ENCODE measurements around the gene GRIK4. TPM values are rescaled to one million over a fixed set of nuclear protein-coding genes. Genes with fewer than 3 reads are reported as not detected.

GRIK4 gene
- polyA plus RNA-seq, 1 of the 3 experiments (the other 2 are of a cell fraction): 0.03 TPM

- 55% methylated on average over 13 of the region's 15 CpGs for WGBS (ENCODE audit: low lambda C conversion rate)
- DNase-seq: peak; percentile 65
- H2AFZ ChIP-seq (ENCODE audit: low read depth): no peak overlapping the region
- H3K9me3 ChIP-seq: no peaks in the 10 kb centered on the region
- H3K79me2 ChIP-seq (ENCODE audit: insufficient read depth): no peaks in the 10 kb centered on the region
- no peak overlapping the region for H3K4me2 ChIP-seq
- CTCF ChIA-PET: interaction anchor here (0.6 to 1.8 kb wide), 6 partner anchors 9 to 560 kb away, joined by 3 to 7 read pairs (median 6); partner anchors contain the start of gene GRIK4
- H3K27me3 ChIP-seq (ENCODE audit: insufficient read depth): no peaks in the 10 kb centered on the region
- no peaks in the 10 kb centered on the region for H3K36me3 ChIP-seq (replicated peaks in 1 of 2; ENCODE audit: control insufficient read depth in 1 of 2, insufficient read depth in 2 of 2, low read length in 1 of 2)
- peaks cover 0 to 20% of the 10 kb centered on the region in 2 experiments; a peak in 2 of 4 replicates for H3K4me1 ChIP-seq (ENCODE audit: control insufficient read depth in 1 of 2, insufficient read depth in 2 of 2, low read depth in 1 of 2, low read length in 1 of 2)
- POLR2A ChIA-PET: no interaction called here
- H3K9ac ChIP-seq: no peak overlapping the region
- H3F3A ChIP-seq (replicated peaks; ENCODE audit: insufficient read depth): no peaks in the 10 kb centered on the region
- H3K4me3 ChIP-seq (ENCODE audit: low read depth in 2 of 2, low read length in 1 of 2): no peak overlapping the region
- H3K9me2 ChIP-seq: no peaks in the 10 kb centered on the region
- TF ChIP-seq GATA2 (CRISPR knock-in tag; IDR thresholded peaks at IDR 0.05): peak; percentile 70; the same call in 1 of the 2 replicates
- no peak for TF ChIP-seq TAF1 (IDR thresholded peaks at IDR 0.05; ENCODE audit: borderline replicate concordance, low read depth, low read length)
- TF ChIP-seq RAD21 (IDR thresholded peaks at IDR 0.05; ENCODE audit: low read length): no peak
- H3K27ac ChIP-seq (ENCODE audit: low read depth in 2 of 2, low read length in 1 of 2): no peak overlapping the region; a peak in 1 of 4 replicates
- no peaks in the 10 kb centered on the region for H4K20me1 ChIP-seq (ENCODE audit: insufficient read depth)
These were observed 122.3 kb downstream of the GRIK4 start for GRCh38 chr11:120633616-120634393.

GRCh38 chr11:120634706-120635105 lies 123.2 kb downstream of the GRIK4 start:
- Histone ChIP-seq H3K4me2 (no peak overlapping the region), H3F3A (replicated peaks; ENCODE audit: insufficient read depth) (no peaks in the 10 kb centered on the region), H3K9ac (no peak overlapping the region), H3K9me3 (no peaks in the 10 kb centered on the region), H3K27me3 (ENCODE audit: insufficient read depth) (no peaks in the 10 kb centered on the region), H3K4me3 (ENCODE audit: low read depth in 2 of 2, low read length in 1 of 2) (no peak overlapping the region), H3K4me1 (ENCODE audit: control insufficient read depth in 1 of 2, insufficient read depth in 2 of 2, low read depth in 1 of 2, low read length in 1 of 2) (peaks cover 0 to 20% of the 10 kb centered on the region in 2 experiments; a peak in 2 of 4 replicates), H3K27ac (ENCODE audit: low read depth in 2 of 2, low read length in 1 of 2) (no peak overlapping the region), H4K20me1 (ENCODE audit: insufficient read depth) (no peaks in the 10 kb centered on the region), H3K9me2 (no peaks in the 10 kb centered on the region), H2AFZ (ENCODE audit: low read depth) (no peak overlapping the region), H3K36me3 (replicated peaks in 1 of 2; ENCODE audit: control insufficient read depth in 1 of 2, insufficient read depth in 2 of 2, low read length in 1 of 2) (no peaks in the 10 kb centered on the region), H3K79me2 (ENCODE audit: insufficient read depth) (no peaks in the 10 kb centered on the region)
- no peak for DNase-seq
- WGBS (ENCODE audit: low lambda C conversion rate): 56% methylated on average over 10 of the region's 13 CpGs
- TF ChIP-seq YY1 (IDR thresholded peaks at IDR 0.05; ENCODE audit: low read depth): no peak
- CTCF ChIA-PET: interaction anchor here (0.6 to 1.7 kb wide), 7 partner anchors 8 to 167 kb away, joined by 3 to 7 read pairs (median 3); partner anchors contain the start of gene GRIK4
- POLR2A ChIA-PET: no interaction called here

GRCh38 chr11:120635136-120635810 lies 123.7 kb downstream of the GRIK4 start:
- CTCF ChIA-PET: interaction anchor here (0.7 to 1.4 kb wide), 4 partner anchors 50 to 167 kb away, joined by 3 to 7 read pairs (median 3); partner anchors contain the start of gene GRIK4
- Histone ChIP-seq H3K27ac (ENCODE audit: low read depth in 2 of 2, low read length in 1 of 2) (no peak overlapping the region), H3K27me3 (ENCODE audit: insufficient read depth) (no peaks in the 10 kb centered on the region), H3K4me3 (ENCODE audit: low read depth in 2 of 2, low read length in 1 of 2) (no peak overlapping the region), H3K9me3 (no peaks in the 10 kb centered on the region), H3F3A (replicated peaks; ENCODE audit: insufficient read depth) (no peaks in the 10 kb centered on the region), H3K9ac (no peak overlapping the region), H3K9me2 (no peaks in the 10 kb centered on the region), H2AFZ (ENCODE audit: low read depth) (no peak overlapping the region), H3K36me3 (replicated peaks in 1 of 2; ENCODE audit: control insufficient read depth in 1 of 2, insufficient read depth in 2 of 2, low read length in 1 of 2) (no peaks in the 10 kb centered on the region), H3K79me2 (ENCODE audit: insufficient read depth) (no peaks in the 10 kb centered on the region), H4K20me1 (ENCODE audit: insufficient read depth) (no peaks in the 10 kb centered on the region), H3K4me2 (no peak overlapping the region), H3K4me1 (ENCODE audit: control insufficient read depth in 1 of 2, insufficient read depth in 2 of 2, low read depth in 1 of 2, low read length in 1 of 2) (peaks cover 0 to 14% of the 10 kb centered on the region in 2 experiments; a peak in 2 of 4 replicates)
- 46% methylated on average over 8 of the region's 9 CpGs for WGBS (ENCODE audit: low lambda C conversion rate)
- no peak for TF ChIP-seq POLR2AphosphoS5 (IDR thresholded peaks at IDR 0.05; ENCODE audit: low read depth, low read length)
- no peak for TF ChIP-seq ZBTB33 (IDR thresholded peaks at IDR 0.05; ENCODE audit: borderline replicate concordance, low read depth)
- TF ChIP-seq MAX (IDR thresholded peaks at IDR 0.05; ENCODE audit: low read depth): no peak
- TF ChIP-seq TAF1 (IDR thresholded peaks at IDR 0.05; ENCODE audit: borderline replicate concordance, low read depth, low read length): no peak
- TF ChIP-seq USF1 (IDR thresholded peaks at IDR 0.05; ENCODE audit: borderline replicate concordance, low read depth): no peak
- no peak for TF ChIP-seq SIN3A (IDR thresholded peaks at IDR 0.05; ENCODE audit: borderline replicate concordance, low read depth, low read length)
- TF ChIP-seq EP300 (IDR thresholded peaks at IDR 0.05; ENCODE audit: borderline replicate concordance in 1 of 2, low read depth in 1 of 2, low read length in 1 of 2): no peak
- TF ChIP-seq RXRA (IDR thresholded peaks at IDR 0.05; ENCODE audit: borderline replicate concordance, low read depth): no peak
- TF ChIP-seq NFIC (IDR thresholded peaks at IDR 0.05; ENCODE audit: borderline replicate concordance): no peak
- TF ChIP-seq FOSL2 (IDR thresholded peaks at IDR 0.05; ENCODE audit: borderline replicate concordance, low read depth): no peak
- no peak for TF ChIP-seq PBX3 (IDR thresholded peaks at IDR 0.05)
- TF ChIP-seq SMC3 (IDR thresholded peaks at IDR 0.05; ENCODE audit: low read depth, low read length): no peak
- no peak for TF ChIP-seq RAD21 (IDR thresholded peaks at IDR 0.05; ENCODE audit: low read length)
- POLR2A ChIA-PET: no interaction called here
- DNase-seq: no peak

Measured in SK-N-SH (cell line).